ENCODE measurements around the gene BSPH1. TPM values are rescaled to one million over a fixed set of nuclear protein-coding genes. Genes with fewer than 3 reads are reported as not detected.

Gene BSPH1
- total RNA-seq, 1 donor from 2014 or later: not detected

- H3K4me3 Mint-ChIP-seq: no peak overlapping the region
- Histone ChIP-seq H3K9ac (no peak overlapping the region), H3K27ac (no peak overlapping the region), H2AFZ (replicated peaks) (no peak overlapping the region), H3F3A (ENCODE audit: low read depth) (no peaks in the 10 kb centered on the region), H3K79me2 (ENCODE audit: low read depth) (no peaks in the 10 kb centered on the region), H3K36me3 (no peaks in the 10 kb centered on the region), H3K9me3 (ENCODE audit: low read depth) (no peaks in the 10 kb centered on the region), H3K4me2 (no peak overlapping the region), H3K27me3 (no peaks in the 10 kb centered on the region), H4K20me1 (ENCODE audit: low read depth) (no peaks in the 10 kb centered on the region), H3K4me3 (no peak overlapping the region), H3K4me1 (no peaks in the 10 kb centered on the region)
- DNase-seq (ENCODE audit: low spot score): no peak
- no peak for TF ChIP-seq EZH2phosphoT487 (IDR thresholded peaks at IDR 0.05)
- no peak for TF ChIP-seq EZH2 (IDR thresholded peaks at IDR 0.05)
- no peak for TF ChIP-seq CTCF (IDR thresholded peaks at IDR 0.05)
- H3K9me3 Mint-ChIP-seq: peaks cover 4% of the 10 kb centered on the region
- peaks cover 4% of the 10 kb centered on the region for H3K27me3 Mint-ChIP-seq (ENCODE audit: insufficient read depth, low read depth)
- no peaks in the 10 kb centered on the region for H3K4me1 Mint-ChIP-seq
- no peaks in the 10 kb centered on the region for H3K36me3 Mint-ChIP-seq
- H3K27ac Mint-ChIP-seq: no peak overlapping the region
These were observed 8.9 kb upstream of the BSPH1 start for GRCh38 chr19:48000846-48001245.

- no peaks in the 10 kb centered on the region for H3K27me3 ChIP-seq
- no peaks in the 10 kb centered on the region for H3K9me3 ChIP-seq (ENCODE audit: low read depth)
- TF ChIP-seq CTCF (IDR thresholded peaks at IDR 0.05) (no peak), EZH2 (IDR thresholded peaks at IDR 0.05) (no peak), EZH2phosphoT487 (IDR thresholded peaks at IDR 0.05) (no peak)
These were observed 6.8 kb upstream of the BSPH1 start for GRCh38 chr19:47998800-47999199.

GRCh38 chr19:47996230-47996727, 4.3 kb upstream of the BSPH1 start:
- H3K79me2 ChIP-seq (ENCODE audit: low read depth): no peaks in the 10 kb centered on the region
- no peaks in the 10 kb centered on the region for H3K27me3 ChIP-seq

More at GRCh38 chr19:47998800-47999199, 6.8 kb upstream of the BSPH1 start:
- Histone ChIP-seq H3K79me2 (ENCODE audit: low read depth) (no peaks in the 10 kb centered on the region), H3K9ac (no peak overlapping the region), H3K4me3 (no peak overlapping the region), H2AFZ (replicated peaks) (no peak overlapping the region), H4K20me1 (ENCODE audit: low read depth) (no peaks in the 10 kb centered on the region), H3K27ac (no peak overlapping the region), H3K36me3 (no peaks in the 10 kb centered on the region), H3F3A (ENCODE audit: low read depth) (no peaks in the 10 kb centered on the region), H3K4me1 (no peaks in the 10 kb centered on the region), H3K4me2 (no peak overlapping the region)
- Mint-ChIP-seq H3K9me3 (peaks cover 4% of the 10 kb centered on the region), H3K4me3 (no peak overlapping the region), H3K27me3 (ENCODE audit: insufficient read depth, low read depth) (peaks cover 2% of the 10 kb centered on the region), H3K36me3 (no peaks in the 10 kb centered on the region), H3K27ac (no peak overlapping the region), H3K4me1 (no peaks in the 10 kb centered on the region)
- no peak for DNase-seq (ENCODE audit: low spot score)

More at GRCh38 chr19:47996230-47996727, 4.3 kb upstream of the BSPH1 start:
- H3K27ac ChIP-seq: no peak overlapping the region
- H3K4me2 ChIP-seq: no peak overlapping the region
- Mint-ChIP-seq H3K27ac (no peak overlapping the region), H3K9me3 (peaks cover 4% of the 10 kb centered on the region), H3K27me3 (ENCODE audit: insufficient read depth, low read depth) (peaks cover 2% of the 10 kb centered on the region), H3K4me1 (no peaks in the 10 kb centered on the region), H3K36me3 (no peaks in the 10 kb centered on the region), H3K4me3 (no peak overlapping the region)
- no peak overlapping the region for H3K9ac ChIP-seq
- H3K4me1 ChIP-seq: no peaks in the 10 kb centered on the region
- H2AFZ ChIP-seq (replicated peaks): no peak overlapping the region
- TF ChIP-seq CTCF (IDR thresholded peaks at IDR 0.05): no peak
- no peak for TF ChIP-seq EZH2phosphoT487 (IDR thresholded peaks at IDR 0.05)
- TF ChIP-seq EZH2 (IDR thresholded peaks at IDR 0.05): no peak
- no peaks in the 10 kb centered on the region for H3F3A ChIP-seq (ENCODE audit: low read depth)
- DNase-seq (ENCODE audit: low spot score): no peak
- no peaks in the 10 kb centered on the region for H4K20me1 ChIP-seq (ENCODE audit: low read depth)
- no peak overlapping the region for H3K4me3 ChIP-seq
- H3K9me3 ChIP-seq (ENCODE audit: low read depth): no peaks in the 10 kb centered on the region
- H3K36me3 ChIP-seq: no peaks in the 10 kb centered on the region
